Mesothelial cell of epicardium (in vitro differentiated cells): ENCODE data around the gene OR8D4. TPM values are rescaled to one million over a fixed set of nuclear protein-coding genes. Genes with fewer than 3 reads are reported as not detected.
"Not testable (repeated sequence)": the region's sequence is repeated elsewhere in the genome, so short reads cannot be mapped to it uniquely, and the experiment has no call there.

Source experiments
- DNase-seq, 2 experiments: peaks; one replicate each; pipeline ENCODE4 v3.0.0; 2021; ENCODE audit warnings: low spot score in 2 of 2; ENCODE audit not compliant: unreplicated experiment in 2 of 2
- H3K27ac Mint-ChIP-seq: 2 replicates; pipeline ENCODE4 v1.8.0; 2021; ENCODE audit warnings: mixed read lengths
- H3K27me3 Mint-ChIP-seq: 2 replicates; pipeline ENCODE4 v1.8.0; 2021; ENCODE audit warnings: low read depth, mixed read lengths
- H3K36me3 Mint-ChIP-seq: 2 replicates; pipeline ENCODE4 v1.8.0; 2021; ENCODE audit warnings: mixed read lengths
- H3K4me1 Mint-ChIP-seq: 2 replicates; pipeline ENCODE4 v1.8.0; 2021; ENCODE audit warnings: mixed read lengths
- H3K4me3 Mint-ChIP-seq: 2 replicates; pipeline ENCODE4 v1.8.0; 2021; ENCODE audit warnings: mild to moderate bottlenecking, moderate library complexity, mixed read lengths
- H3K9me3 Mint-ChIP-seq: 2 replicates; pipeline ENCODE4 v1.8.0; 2021; ENCODE audit warnings: mixed read lengths
- CTCF ChIP-seq: fragments of 200-600 bp; sonication (generic); IDR thresholded peaks from one replicate; pipeline ENCODE4 v1.5.0; 2021; ENCODE audit warnings: antibody characterized with exemption; ENCODE audit not compliant: unreplicated experiment
- total RNA-seq: library from RNA; stranded (reverse); gene quantifications from 3 replicates; pipeline ENCODE4 v1.2.1, GENCODE V29; 2021

OR8D4 gene
- 0.07 to 0.20 TPM (median 0.11 TPM) in 3 replicates for total RNA-seq

DNA sequence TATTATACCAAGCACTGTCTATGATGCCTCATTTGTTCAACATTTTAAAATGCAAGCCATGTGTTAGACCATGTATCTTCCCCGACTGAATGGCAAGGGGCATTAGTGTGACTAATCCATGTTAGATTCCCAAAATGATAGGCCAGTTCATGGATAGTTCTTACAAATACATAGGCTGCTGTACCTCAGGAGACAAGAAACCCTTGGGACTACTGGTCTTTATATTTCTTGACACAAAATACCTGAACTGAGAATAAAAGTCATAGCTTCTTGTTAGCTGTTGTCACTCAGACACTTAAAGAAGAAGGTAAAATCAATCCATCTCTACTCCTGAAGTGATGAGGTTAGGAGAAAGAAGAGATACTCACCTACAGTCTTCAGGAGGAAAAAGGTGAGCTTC is at the start of gene OR8D4:
TSS of gene OR8D4 (plus strand) at position 301 of the 400 bp plus-strand sequence. CDS start 4,265 bp downstream, outside the sequence.
- Mint-ChIP-seq H3K27me3 (peaks cover 7% of the 10 kb centered on the region), H3K27ac (no peak within 1 kb of the TSS), H3K4me1 (no peaks in the 10 kb centered on the region), H3K36me3 (no peaks in the 10 kb centered on the region), H3K9me3 (no peaks in the 10 kb centered on the region), H3K4me3 (no peak within 1 kb of the TSS)
- no peak for TF ChIP-seq CTCF
- no peak for DNase-seq

DNA sequence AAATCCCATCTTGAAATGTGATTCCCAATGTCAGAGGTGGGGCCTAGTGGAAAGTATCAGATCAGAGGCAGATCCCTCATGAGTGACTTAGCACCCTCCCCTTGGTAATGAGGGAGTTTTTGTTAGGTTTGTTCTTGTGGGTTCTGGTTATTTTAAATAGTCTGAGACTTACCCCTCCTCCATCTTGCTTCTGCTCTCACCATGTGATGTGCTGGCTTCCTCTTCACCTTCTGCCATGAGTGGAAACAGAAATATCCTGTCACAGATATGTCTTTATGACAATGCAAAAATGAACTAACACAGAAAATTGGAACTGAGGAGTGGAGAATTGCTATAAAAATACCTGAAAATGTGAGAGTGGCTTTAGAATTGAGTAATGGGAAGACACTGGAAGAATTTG is 49.6 kb upstream of the OR8D4 start:
- TF ChIP-seq CTCF = no peak
- H3K4me3 Mint-ChIP-seq = no peak overlapping the region

DNA sequence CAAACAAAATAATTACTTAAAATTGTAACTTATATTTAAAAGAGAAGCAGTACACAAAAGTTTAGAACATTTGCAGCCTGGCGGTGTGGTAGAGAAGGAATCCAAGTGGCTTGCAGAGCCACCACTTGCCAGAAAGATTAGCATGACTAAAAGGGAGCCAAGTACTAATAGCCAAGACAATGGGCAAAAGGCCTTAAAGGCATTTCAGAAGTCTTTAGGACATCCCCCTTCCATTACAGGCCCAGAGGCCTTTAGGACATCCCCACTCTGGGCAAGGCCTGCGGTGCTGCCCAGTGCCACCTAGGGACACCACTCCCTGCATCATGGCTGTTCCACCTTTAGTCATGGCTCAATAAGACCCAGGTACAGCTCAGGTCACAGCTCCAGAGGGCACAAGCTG is 48.9 kb upstream of the OR8D4 start:
- no peak for TF ChIP-seq CTCF
- no peak for DNase-seq
- Mint-ChIP-seq H3K9me3 (peaks cover 20% of the 10 kb centered on the region), H3K27me3 (peaks cover 8% of the 10 kb centered on the region), H3K36me3 (no peaks in the 10 kb centered on the region), H3K4me1 (no peaks in the 10 kb centered on the region), H3K4me3 (no peak overlapping the region), H3K27ac (no peak overlapping the region)

More for the DNA sequence above, 49.6 kb upstream of the OR8D4 start:
- H3K27me3 Mint-ChIP-seq = peaks cover 13% of the 10 kb centered on the region
- no peak for DNase-seq
- no peaks in the 10 kb centered on the region for H3K36me3 Mint-ChIP-seq
- peaks cover 15% of the 10 kb centered on the region for H3K9me3 Mint-ChIP-seq
- no peak overlapping the region for H3K27ac Mint-ChIP-seq
- H3K4me1 Mint-ChIP-seq = no peaks in the 10 kb centered on the region

DNA sequence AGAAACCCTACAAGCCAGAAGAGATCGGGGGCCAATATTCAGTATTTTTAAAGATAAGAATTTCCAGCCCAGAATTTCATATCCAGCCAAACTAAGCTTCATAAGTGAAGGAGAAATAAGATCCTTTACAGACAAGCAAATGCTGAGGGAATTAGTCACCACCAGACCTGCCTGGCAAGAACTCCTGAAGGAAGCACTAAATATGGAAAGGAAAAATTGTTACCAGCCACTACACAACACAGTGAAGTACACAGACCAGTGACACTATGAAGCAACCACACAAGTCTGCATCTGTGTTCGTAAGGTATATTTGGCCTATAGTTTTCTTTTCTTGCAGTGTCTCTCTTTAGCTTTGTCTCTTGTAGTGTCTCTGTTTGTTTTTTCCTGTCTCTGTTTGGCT is 45.5 kb upstream of the OR8D4 start:
- H3K4me1 Mint-ChIP-seq = no peaks in the 10 kb centered on the region
- no peaks in the 10 kb centered on the region for H3K36me3 Mint-ChIP-seq
- DNase-seq = no peak
- H3K27ac Mint-ChIP-seq = no peak overlapping the region
- peaks cover 20% of the 10 kb centered on the region for H3K9me3 Mint-ChIP-seq
- no peaks in the 10 kb centered on the region for H3K27me3 Mint-ChIP-seq
- TF ChIP-seq CTCF = no peak
- H3K4me3 Mint-ChIP-seq = no peak overlapping the region

DNA sequence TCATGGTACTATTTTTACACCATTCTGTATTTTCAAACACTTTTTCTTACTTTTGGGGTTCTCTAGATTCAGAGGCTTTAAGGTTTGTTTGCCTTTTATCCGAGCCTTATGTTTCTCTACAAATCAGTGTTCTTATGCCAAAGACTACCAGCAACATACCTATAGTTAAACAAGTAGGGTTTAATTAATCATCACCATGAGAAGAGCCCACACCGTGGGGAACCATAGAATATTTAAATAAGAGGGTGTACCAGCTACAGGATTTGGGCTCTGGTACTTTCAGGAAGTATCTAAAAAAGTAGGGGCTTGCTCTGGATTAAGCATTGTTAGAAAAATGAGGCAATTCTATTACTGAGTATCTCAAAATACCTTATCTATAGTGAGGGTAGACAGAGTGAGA is 42.2 kb upstream of the OR8D4 start:
- Mint-ChIP-seq H3K27ac (no peak overlapping the region), H3K36me3 (no peaks in the 10 kb centered on the region), H3K4me1 (peaks cover under 1% of the 10 kb centered on the region), H3K27me3 (peaks cover 2% of the 10 kb centered on the region), H3K9me3 (peaks cover 20% of the 10 kb centered on the region), H3K4me3 (no peak overlapping the region)
- DNase-seq = no peak
- no peak for TF ChIP-seq CTCF

GRCh38 chr11:123865293-123865692 is 36.7 kb upstream of the OR8D4 start:
- H3K36me3 Mint-ChIP-seq, H3K4me3 Mint-ChIP-seq, H3K27ac Mint-ChIP-seq, H3K9me3 Mint-ChIP-seq, H3K27me3 Mint-ChIP-seq, DNase-seq, H3K4me1 Mint-ChIP-seq: not testable (repeated sequence)

DNA sequence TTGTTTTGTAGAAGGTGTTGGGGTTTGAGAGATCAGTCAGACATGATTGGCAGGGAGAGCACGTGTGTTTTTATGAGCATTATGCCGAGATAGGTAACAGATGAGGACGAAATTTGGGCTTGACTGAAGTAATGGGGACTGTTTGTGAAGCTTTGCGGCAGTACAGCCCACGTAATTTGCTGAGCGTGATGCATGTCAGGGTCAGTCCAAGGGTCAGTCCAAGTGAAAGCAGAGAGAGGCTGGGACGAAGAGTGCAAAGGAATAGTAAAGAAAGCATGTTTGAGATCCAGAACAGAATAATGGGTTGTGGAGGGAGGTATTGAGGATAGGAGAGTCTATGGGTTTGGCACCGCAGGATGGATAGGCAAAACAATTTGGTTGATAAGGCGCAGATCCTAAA is 34.2 kb upstream of the OR8D4 start:
- not testable (repeated sequence) for H3K36me3 Mint-ChIP-seq, DNase-seq, H3K27ac Mint-ChIP-seq, H3K4me3 Mint-ChIP-seq, H3K4me1 Mint-ChIP-seq, H3K27me3 Mint-ChIP-seq
- H3K9me3 Mint-ChIP-seq = peaks cover 14% of the 10 kb centered on the region
